HG03280 (cell line): ENCODE measurements around the gene CEP83.

Source experiments
- ATAC-seq: cut with Tn5 transposase; IDR thresholded peaks from one replicate; pipeline ENCODE4 v1.9.1; 2021; ENCODE audit warnings: mild to moderate bottlenecking, moderate library complexity; ENCODE audit not compliant: unreplicated experiment

The CEP83 gene

DNA sequence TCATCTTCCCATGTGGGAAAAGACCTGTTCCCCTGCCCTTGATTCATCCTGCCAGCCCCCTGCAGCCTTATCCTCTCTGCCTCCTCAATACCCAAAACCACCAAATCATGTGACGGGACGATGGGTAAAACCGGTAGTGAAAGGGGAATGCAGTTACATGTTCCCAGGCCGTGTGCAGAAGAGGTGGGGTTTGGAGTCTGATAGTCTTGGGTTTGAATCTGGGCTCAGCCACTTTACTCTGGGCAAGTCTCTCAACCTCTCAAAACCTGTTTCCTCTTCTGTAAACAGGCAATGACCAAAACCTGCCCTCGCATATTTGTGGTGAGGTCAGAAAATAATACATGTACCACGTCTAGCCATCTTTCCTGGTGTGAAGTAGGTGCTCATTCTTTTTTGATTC, 188.3 kb downstream of the CEP83 start:
- ATAC-seq, result no peak

DNA sequence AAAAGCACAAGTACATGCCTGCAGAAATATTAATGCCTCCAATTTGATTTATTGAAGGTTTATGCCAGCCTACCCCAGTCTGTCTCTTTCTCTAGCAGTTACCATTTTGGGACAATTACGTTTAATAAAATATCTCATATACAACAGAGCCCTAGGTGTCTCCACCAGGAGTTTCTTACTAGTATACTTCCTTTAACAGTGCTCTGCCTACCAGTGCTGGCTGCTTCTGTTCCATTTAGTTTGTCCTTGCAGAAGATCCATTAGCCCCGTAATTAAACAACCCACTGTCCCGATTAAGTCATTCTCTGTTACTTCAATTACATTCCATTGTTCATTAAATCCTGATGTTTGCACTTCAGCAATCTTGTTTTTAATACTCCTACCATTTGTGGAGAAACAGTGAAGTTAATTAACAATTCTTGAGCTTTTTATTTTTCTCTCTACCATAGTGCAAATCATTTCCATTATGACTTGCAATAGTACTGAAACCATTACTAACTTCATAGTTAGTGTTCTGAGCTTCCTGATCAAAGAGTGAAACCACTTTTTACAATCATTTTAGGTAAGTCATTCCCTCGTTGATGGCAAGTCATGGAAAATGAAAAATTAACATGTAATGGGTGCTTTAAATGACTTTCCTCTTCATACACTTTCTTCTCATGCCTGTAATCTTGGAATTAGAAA, 190.2 kb downstream of the CEP83 start:
- ATAC-seq, result no peak

DNA sequence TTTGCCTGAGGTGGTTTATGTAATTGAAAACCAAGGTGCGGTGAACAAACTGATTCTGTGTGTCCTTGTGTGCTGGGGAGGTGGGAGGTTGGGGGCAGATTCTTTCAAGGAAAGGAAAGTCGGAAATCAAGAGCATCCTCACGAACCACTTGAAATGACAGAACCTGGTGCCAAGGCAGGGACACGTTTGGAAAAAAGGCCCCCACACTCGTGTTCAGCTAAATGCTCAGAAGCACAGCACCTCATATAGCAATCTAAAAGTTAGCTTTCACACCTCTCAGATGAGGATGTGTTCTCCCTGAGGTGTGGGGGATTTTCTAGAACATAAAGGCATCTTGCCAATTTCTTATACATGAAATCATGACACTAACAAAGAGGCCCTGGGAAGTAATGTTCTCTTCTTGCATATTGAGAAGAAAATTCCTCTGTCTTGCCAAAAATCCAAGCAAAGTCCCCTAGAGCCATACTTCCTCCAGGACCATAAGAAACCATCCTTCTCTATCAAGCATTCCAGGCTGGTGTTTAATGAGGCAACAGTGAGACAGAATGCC, 191.7 kb downstream of the CEP83 start:
- no peak for ATAC-seq

DNA sequence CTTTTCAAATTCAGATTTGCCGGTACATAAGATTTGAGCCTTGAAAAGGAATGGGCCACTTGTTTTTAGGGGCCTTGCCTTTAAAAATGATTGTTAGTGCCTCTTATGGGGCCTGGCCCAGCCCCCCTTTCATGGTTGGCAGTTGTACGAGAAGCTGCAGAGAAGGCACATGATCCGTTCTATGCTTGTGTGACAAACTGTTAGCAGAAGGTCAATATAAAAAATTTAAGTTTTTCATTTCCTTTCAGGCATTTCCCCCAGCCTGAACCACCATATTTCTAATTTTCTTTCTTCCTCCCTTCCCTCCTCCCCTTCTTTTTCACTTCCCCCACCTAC, 192.2 kb downstream of the CEP83 start:
- ATAC-seq, result no peak

DNA sequence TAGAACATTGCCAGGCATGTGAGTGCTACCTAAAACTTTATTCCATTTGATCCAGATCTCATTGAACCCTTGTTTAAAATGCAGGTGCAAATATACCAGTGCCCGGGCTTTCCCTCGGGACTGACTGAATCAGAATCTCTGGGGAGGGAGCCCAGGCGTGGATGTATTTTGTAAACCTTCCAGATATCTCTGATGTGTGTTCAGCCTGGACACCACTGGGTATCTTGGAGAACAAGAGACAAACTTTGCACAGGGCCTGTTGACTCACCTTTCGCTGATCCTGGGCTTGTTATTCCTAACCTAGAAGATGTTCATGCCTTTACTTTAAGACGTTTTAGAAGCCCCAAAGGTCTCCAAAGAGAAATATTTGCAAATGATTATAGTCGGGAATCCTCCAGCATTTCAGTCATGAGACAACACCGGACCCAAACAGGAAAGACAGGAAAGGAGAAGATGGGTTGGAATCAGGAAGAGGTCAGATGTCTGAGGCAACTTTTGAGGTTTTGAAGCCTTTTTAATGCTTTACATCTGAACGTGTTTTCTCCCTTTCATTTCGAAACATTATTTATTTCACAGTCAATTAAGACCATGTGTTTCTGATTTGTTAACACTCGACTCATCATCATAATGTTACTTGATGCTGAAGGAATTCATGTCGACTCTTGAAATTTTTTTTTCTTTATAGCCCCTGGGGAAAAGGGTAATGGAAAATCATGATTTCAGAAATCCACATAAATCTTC, 192.7 kb downstream of the CEP83 start:
- no peak for ATAC-seq

DNA sequence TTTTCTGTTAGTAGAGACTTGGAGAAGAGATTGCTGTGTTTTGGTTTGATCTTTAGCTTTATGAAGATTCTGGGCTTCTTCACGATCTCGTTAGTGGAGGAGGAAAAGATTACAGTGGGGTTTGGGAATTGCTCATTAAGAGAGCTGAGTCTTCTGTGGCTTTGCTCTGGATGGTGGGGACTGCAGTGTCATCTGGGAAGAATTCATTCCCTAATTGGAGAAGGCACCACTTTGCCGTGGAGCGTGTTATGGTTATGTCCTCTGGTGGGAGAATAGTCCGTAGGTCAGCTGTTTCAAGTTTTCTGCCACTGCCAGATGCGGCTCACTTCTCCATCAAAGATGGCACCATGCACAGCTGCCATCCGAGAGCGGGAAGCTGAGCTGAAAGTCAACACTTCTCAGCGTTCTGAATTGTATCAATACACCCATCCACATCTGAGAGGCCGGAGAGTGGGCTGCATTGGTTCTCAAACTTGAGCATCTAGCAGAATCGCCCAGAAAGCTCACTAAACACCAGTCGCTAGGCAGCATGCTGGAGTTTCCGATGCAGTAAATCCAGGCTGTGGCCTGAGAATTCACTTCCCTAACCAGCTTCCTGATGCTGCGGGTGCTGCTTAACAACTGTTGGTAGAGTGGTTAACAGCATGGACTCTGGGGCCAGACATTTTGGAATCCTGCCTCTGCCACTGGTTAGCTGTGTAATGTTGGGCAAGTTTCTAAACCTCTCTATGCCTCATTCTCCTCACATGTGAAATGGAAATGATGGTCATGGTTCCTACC, 193.5 kb downstream of the CEP83 start:
- no peak for ATAC-seq

DNA sequence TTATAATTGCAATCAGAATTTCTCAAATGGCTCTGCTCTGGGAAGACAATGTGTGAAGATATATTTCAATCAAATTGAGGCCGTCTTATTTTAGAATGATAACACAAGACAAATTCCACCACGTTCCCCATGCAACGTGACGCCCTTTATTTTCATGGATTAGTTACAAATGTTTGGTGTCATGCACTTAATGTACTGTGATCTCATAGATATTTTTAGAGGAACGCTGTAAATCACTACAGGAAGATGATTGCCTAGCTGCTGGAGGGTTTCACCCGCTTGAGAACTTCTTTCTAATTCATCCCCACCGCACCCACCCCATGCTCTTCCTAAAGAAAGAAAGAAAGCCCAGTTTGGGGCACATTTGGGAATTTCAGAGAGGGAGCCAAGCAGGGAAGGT, 194.1 kb downstream of the CEP83 start:
- ATAC-seq, result no peak

DNA sequence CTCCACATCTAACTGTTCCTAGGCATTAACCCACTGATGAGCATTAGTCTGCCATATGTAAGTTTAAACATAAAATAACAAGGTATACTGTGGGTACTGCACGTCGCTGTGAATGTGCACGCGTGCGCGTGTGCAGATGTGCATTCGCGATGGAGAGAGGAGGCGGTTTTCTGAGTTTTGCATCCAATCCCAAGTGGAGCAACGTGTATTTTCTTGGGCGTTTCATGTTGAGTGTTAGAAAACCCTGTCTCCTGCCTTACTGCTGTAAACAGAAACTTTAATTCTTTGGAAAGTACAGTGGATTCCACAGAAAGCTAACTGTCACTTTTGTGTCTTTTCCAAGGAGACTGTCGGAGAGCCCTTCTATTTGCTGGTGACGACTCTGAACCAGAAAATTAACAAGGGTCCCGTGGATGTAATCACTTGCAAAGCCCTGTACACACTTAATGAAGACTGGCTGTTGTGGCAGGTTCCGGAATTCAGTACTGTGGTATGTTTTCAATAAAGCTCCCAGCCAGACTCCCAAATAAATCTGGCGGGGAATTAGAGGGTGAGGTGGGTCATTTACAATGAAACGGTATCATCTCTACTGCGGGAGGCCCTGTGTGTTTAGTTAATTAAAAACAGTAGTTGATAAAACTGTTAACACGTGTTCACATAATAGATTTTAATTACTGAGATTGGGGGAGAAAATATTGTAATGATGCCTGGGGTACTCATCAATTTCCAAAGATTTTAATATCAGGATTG, 194.8 kb downstream of the CEP83 start:
- ATAC-seq, result no peak

DNA sequence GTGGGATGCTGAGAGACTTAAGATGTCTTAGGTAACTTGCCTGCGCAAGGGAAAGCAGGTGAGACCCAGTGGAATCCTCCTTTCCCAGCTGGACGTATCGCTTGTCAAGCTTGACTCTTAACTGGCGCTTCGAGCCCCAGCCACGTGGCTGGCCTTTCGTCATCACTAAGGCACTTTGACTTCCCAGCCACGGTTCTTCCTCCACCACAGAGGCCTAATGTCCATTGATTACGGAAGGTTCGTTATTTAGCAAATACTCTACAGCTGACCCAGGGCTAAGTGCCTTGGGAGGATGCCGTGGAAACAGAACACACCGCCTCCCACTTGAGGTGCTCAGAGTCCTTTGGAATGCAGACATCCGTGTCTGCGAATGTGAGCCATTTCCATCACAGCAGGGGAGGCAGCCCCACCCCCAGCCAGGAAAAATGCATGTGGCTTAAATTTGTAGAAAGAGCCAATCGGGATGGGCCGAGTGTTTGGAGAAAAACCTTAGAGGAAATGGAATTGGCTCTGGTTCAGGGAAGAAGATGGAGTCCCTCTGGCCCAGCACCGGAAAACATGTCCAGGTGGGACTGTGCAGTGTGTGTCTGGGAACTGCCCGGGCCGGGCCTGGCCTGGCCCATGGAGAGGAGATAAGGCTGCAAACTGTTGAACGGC, 195.6 kb downstream of the CEP83 start:
- ATAC-seq, result no peak

DNA sequence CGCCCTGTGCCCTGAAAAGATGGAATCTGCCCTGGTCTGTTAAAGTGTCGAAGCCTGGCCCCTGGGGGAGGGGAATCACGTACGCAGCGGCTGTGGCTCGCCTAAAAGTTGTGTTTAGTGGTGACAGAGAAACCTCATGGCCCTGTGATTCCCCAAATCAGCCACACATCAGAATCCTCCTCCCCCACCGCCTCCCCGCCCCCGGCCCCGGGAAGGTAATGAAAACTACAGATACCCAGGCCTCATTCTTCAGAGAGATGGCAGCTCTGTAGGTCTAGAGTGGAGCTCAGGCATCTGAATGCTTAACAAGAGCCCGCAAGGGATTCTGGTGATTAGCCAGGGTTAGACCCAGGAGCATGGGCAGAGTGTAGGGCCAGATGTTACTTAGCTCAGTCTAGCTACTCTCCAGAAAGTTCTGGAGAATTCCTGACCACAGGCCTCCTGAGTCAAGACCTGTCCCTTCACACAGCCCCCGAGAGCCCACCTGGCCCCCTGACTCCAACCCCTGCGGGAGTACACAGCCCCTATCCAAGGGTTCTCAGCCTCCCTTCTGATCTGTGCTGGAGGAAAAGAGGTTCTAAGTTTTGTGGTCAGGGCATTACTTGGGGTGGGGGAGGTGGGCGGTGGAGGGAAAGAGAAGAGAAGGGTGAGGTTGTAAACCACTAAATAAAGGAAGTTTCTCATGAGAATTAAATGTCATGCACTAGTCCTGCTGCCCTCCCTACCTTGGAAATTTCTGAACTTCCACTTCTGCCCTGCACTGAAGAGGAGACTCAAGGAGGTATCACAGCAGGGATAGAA, 196.5 kb downstream of the CEP83 start:
- ATAC-seq, result no peak

DNA sequence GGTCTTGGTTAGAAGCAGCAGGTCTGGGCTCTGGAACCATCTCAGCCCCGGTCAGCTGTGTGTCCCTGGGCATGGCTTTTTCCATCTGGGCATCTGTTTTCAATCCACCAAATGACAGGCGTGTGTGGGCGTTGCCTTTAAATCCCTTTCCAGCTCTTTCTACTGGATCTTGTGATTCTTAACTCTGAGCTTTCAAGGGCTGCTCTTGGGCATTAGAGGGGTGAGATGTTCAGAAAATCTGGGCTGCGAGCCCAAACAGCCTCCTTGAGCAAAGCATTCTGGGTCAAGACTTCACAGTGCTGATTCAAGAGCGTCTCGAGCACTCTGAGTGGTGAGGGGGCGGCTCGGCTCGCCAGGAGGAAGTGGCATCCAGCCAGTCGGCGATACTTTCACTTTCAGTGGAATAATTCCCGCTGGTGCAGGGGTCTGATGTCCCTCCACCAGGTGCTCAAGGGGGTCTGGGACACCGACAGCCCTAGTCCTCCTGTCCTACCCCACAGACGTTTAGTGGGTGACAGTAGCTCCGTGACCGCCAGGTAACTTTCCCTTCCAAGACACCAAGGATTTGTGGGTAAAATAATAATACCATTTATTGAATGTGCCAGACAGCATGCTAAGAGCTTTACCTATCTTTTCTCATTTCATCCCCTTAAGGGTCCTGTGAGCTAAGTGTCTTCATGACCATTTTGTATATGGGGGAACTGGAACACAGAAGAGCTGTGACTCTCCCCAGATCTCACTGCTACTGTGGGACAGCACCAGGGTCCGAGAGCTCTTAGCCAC, 197.2 kb downstream of the CEP83 start:
- peak; percentile 45 for ATAC-seq

DNA sequence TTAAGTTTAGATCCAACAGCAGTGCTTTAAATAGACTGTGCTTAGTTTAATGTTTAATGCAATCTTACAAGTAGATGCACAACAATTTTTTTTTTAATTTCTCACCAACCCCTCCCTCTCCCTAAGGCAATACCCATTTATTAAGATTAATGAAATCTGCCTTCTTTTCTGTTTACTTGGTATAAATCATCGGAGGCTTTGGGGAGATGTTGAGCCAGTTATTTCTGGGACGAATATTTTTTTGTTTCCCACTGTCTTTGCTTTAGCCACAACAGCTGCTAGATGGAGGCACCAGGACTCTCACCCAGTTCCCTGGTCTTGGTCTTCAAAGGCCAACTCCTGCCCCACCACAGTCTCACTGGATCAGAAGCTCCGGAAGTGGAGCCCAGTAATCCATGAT, 197.9 kb downstream of the CEP83 start:
- no peak for ATAC-seq

DNA sequence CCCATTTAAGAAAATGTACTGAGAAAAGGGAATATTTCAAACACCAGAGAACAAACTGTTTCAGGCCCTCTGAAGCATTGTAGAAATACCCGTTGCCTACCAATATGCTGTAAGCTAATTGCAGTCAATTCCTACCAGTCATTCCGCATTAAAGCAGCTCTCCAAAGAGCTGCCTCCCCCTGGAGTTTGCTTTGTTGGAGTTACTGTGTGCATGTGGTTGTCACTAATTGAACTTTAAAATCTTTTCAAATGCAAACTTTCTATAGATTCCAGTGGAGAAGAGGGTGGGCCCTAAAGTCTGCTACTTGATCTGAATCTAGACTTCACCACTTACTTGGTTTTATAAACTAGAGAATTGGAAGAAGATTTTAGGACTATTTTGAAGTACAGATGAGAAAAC, 198.5 kb downstream of the CEP83 start:
- ATAC-seq, result no peak

DNA sequence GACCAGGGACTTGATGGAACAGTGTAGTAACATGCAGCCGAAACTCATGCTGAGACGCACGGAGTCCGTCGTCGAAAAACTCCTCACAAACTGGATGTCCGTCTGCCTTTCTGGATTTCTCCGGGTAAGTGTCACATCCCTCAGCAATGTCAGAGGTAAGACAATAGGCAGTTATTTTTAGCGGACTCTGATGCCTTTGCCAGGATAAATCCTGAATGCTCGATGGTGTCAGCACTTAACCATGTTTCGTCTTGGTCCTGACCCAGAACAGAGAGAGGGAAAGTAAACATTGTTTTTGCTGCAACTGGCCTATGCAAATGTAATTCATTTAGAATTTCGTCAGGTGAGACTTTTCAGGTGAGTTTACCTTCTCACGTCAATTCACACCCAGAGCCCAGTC, 198.9 kb downstream of the CEP83 start:
- no peak for ATAC-seq

DNA sequence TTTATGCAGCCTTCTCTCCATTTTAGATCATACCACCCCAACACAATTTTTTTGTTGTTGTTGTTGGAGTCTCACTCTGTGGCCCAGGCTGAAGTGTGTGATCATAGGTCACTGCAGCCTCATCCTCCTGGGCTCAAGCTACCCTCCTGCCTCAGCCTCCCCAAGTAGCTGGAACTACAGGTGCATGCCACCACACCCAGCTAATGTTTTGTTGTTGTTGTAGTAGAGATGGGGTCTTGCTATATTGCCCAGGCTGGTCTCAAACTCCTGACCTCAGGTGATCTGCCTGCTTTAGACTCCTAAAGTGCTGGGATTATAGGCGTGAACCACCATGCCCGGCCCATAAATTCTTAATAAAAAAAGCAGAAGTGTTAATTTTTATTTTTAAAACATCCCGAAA, 199.7 kb downstream of the CEP83 start:
- ATAC-seq, result no peak

DNA sequence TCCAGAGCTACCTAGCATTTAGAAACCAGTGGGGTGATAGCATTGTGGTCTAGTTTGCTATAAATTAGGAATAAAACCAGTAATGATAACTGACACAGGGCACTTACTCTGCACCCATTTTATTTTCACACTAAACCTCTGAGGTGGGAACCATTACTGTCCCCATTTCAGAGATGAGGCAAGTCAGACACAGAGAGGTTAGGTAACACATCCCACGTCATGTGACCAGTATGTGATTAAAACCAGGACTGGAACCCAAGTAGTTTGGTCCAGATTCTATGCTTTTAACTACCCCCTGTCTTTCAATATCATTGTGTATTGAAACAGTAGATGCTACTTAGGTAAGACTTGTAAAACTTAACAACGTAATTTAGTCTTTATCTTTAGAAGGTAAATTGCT, 201.1 kb downstream of the CEP83 start:
- ATAC-seq, result peak; percentile 54
